Activated naive CD4-positive, alpha-beta T cell treated with anti-CD3 and anti-CD28 coated beads, Interleukin-2, amount 10 ng/mL, durations not matched to agents 7 days and 5 days (primary cell): ENCODE results near the gene ITGAE.

Experiments used
- CTCF ChIA-PET: fragments of 350-600 bp; sonication (Branson Sonifier 250); formaldehyde crosslinking; loops from one replicate; lab custom pipeline; 2021; ENCODE audit warnings: antibody characterized with exemption; lab: Charles Lee
- DNase-seq: peaks from one replicate; pipeline ENCODE4 v3.0.0-alpha.2; 2020
- H3K27ac Mint-ChIP-seq: one replicate; pipeline ENCODE4 v1.8.0; 2021; ENCODE audit warnings: mild to moderate bottlenecking, moderate library complexity, mixed read lengths
- H3K27me3 Mint-ChIP-seq: one replicate; pipeline ENCODE4 v1.8.0; 2021; ENCODE audit warnings: mild to moderate bottlenecking, mixed read lengths
- H3K36me3 Mint-ChIP-seq: one replicate; pipeline ENCODE4 v1.8.0; 2021; ENCODE audit warnings: mixed read lengths
- H3K4me1 Mint-ChIP-seq: one replicate; pipeline ENCODE4 v1.8.0; 2021; ENCODE audit warnings: mixed read lengths
- H3K4me3 Mint-ChIP-seq: one replicate; pipeline ENCODE4 v1.8.0; 2021; ENCODE audit warnings: mild to moderate bottlenecking, moderate library complexity, mixed read lengths
- H3K9me3 Mint-ChIP-seq: one replicate; pipeline ENCODE4 v1.8.0; 2021; ENCODE audit warnings: mixed read lengths

ITGAE gene

DNA sequence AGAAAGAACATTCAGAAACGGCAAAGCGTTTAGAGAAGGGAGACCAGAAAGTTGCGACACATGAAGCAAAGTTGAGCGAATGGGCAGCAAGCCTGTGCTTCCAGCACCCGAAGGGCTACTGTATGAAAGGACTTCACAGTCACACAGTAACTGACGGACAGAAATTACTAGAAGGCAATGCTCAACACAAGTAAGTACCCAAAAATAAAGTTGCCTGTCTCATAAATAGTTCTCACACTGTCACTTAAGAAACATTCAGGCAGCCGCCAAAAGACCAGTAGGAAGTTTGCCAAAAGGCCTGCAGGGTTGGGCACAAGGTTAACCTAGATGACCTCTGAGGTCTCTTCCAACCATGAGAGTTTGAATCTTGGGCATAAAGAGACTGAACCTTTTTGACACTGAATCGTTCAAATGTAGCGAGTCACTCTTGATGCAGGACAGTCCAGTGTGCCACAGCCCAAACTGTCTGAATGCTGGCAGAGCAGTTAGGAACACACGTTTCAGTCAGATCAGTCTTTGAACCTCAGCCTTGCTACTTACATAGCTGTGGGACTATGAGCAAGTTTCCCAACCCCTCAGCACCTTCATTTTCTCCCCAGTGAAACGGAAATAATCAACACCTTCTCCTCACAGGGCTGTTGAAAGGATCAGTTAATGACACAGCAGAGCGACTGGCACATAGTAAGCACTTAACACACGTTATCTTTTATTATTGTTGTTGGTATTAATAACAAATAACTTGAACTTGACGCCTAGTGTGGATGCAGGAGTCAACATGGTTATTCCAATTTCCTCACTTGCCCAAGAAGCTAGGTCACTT is 34.6 kb upstream of the ITGAE start:
- H3K9me3 Mint-ChIP-seq = no peaks in the 10 kb centered on the region
- H3K27me3 Mint-ChIP-seq = no peaks in the 10 kb centered on the region
- DNase-seq = peak; percentile 7
- peaks cover 42% of the 10 kb centered on the region for H3K36me3 Mint-ChIP-seq
- CTCF ChIA-PET = interaction anchor here (1.1 to 6.4 kb wide), 3 partner anchors 8 to 10 kb away, joined by 3 to 40 read pairs (median 4); partner anchors contain the start of gene NCBP3
- no peak overlapping the region for H3K27ac Mint-ChIP-seq
- peaks cover 2% of the 10 kb centered on the region for H3K4me1 Mint-ChIP-seq
- H3K4me3 Mint-ChIP-seq = no peak overlapping the region

DNA sequence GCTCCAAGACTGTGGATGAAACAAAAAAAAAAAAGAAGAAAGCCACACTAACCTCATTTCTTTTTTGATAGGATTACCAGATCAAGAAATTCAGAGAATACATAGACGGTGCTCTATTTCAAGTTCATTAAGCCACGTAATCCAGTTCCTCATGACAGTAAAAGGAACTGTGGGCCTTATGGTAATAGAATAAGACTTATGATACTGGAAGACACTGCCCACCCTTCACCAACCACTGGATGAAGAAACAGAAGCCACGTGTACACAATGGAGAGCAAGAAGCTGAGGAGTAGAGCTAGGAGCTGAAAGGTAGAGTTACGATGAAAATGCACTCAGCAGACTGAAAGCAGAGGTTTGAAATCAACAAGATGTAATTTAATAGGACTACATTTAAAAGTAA is 33.8 kb upstream of the ITGAE start:
- H3K4me3 Mint-ChIP-seq = no peak overlapping the region
- H3K27ac Mint-ChIP-seq = no peak overlapping the region
- DNase-seq = no peak
- H3K4me1 Mint-ChIP-seq = peaks cover 2% of the 10 kb centered on the region
- H3K9me3 Mint-ChIP-seq = no peaks in the 10 kb centered on the region
- peaks cover 37% of the 10 kb centered on the region for H3K36me3 Mint-ChIP-seq
- CTCF ChIA-PET = interaction anchor here (1.7 kb wide), 1 partner anchor 10 kb away, joined by 4 read pairs; no protein-coding TSS in a partner anchor
- H3K27me3 Mint-ChIP-seq = no peaks in the 10 kb centered on the region

DNA sequence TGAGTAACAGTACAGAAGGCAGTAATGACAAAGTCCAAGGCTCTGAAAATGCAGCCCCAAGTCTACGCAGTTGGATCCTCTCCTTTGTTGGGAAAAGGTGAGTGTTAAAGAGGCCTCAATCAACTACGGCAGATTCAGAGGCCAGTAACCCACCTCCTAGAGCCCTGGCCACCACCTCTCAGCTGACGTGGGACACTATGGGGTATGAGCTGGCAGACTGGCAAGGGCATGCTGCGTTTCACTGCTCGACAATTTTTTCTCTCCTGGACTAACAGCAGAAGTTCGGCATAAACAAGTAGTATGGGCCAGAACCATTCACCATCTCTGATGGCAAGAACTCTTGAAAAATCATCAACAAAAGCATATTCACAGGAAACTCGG is 27.9 kb upstream of the ITGAE start:
- Mint-ChIP-seq H3K27me3 (no peaks in the 10 kb centered on the region), H3K36me3 (peaks cover 30% of the 10 kb centered on the region), H3K4me3 (no peak overlapping the region), H3K4me1 (peaks cover 2% of the 10 kb centered on the region), H3K9me3 (no peaks in the 10 kb centered on the region), H3K27ac (no peak overlapping the region)
- CTCF ChIA-PET = interaction anchor here (1.0 to 10.9 kb wide), 13 partner anchors 10 to 149 kb away, joined by 3 to 374 read pairs (median 9); partner anchors contain the start of gene NCBP3
- no peak for DNase-seq

DNA sequence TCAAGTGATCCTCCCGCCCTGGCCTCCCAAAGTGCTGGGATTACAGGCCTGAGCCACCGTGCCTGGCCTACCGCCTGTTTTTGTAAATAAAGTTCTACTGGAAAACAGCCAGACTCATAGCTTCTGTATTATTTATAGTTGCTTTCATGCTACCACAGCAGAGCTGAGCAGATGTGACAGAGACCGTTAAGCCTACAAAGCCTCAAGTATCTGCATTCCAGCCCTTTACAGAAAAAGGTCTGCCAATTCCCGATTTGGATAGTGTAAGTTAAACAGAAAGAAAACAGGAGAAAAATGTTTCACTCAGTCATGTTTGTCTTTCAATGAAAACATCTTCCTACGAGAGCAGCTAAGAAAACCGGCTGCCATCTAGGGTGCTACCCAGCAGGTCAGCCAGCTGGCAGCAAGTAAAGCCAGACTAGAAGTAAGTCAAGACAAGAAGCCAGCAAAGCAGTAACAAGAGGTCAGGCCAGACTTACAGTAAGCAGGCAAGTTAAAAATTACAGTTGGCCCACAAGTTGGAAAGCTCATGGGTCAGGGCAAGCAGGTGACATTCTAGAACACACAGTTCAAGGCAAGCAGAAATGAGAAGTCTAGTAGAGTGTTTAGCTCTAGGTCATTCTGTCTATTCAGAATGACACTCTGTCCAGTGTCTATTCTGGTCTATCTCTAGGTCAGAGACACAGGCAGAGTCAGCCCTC is 27.3 kb upstream of the ITGAE start:
- Mint-ChIP-seq H3K4me1 (peaks cover 2% of the 10 kb centered on the region), H3K27ac (no peak overlapping the region), H3K27me3 (no peaks in the 10 kb centered on the region), H3K9me3 (no peaks in the 10 kb centered on the region), H3K36me3 (peaks cover 28% of the 10 kb centered on the region), H3K4me3 (no peak overlapping the region)
- CTCF ChIA-PET = interaction anchor here (0.8 to 10.9 kb wide), 16 partner anchors 10 to 151 kb away, joined by 3 to 374 read pairs (median 7); partner anchors contain the start of gene NCBP3
- peak; percentile 8 for DNase-seq

DNA sequence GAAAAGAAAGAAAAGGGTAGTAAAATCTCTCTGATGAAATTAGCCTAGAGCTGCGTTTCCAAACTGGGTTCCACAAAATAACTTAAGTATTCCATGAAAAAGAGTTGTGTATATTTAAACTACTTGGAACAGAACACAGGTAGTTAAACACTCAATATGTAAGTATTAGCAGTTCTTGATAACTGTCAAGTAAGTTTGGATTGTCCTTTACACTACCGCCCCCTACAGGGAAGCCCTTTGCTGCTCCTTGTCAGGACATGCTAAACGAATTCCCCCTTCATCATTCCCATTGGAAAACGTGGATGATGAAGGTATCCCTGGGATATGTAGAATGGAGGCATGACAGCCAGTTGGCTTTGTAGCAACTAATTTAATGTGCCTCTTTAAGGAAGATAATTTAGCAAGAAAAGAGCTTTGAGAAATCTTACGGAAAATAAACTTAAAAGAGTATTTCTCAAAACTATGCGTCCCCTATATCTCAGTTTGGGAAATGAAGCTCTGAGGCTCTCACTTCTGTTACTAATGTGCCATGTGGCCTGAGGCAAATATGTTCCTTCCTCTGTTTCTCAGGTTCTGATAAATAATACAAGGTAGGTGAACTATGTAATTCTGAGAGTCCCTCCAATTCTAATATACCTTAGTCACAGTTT is 26.3 kb upstream of the ITGAE start:
- Mint-ChIP-seq H3K4me3 (no peak overlapping the region), H3K36me3 (peaks cover 32% of the 10 kb centered on the region), H3K4me1 (peaks cover 2% of the 10 kb centered on the region), H3K27ac (no peak overlapping the region), H3K9me3 (no peaks in the 10 kb centered on the region), H3K27me3 (no peaks in the 10 kb centered on the region)
- CTCF ChIA-PET = interaction anchor here (0.7 to 10.9 kb wide), 23 partner anchors 11 to 155 kb away, joined by 3 to 374 read pairs (median 5); partner anchors contain the start of genes HASPIN and NCBP3
- DNase-seq = peak; percentile 84

DNA sequence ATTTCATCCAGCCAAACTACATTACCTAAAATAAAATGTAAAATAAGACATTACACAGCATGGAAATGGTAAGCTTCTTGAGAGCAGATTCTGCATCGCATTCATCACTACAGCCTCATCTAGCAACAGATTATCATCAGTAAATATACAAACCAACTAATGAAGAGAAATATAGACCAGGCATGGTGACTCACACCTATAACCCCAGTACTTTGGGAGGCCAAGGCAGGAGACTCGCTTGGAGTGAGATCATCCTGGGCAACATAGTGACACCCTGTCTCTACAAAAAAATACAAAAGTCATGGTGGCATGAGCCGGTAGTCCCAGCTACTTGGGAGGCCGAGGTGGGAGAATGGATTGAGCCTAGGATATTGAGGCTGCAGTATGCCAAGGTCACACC is 25.2 kb upstream of the ITGAE start:
- H3K4me1 Mint-ChIP-seq = peaks cover 2% of the 10 kb centered on the region
- H3K4me3 Mint-ChIP-seq = no peak overlapping the region
- CTCF ChIA-PET = interaction anchor here (0.7 to 10.9 kb wide), 8 partner anchors 10 to 154 kb away, joined by 4 to 374 read pairs (median 15); partner anchors contain the start of gene NCBP3
- DNase-seq = peak; percentile 16
- no peaks in the 10 kb centered on the region for H3K9me3 Mint-ChIP-seq
- H3K27ac Mint-ChIP-seq = no peak overlapping the region
- H3K27me3 Mint-ChIP-seq = no peaks in the 10 kb centered on the region
- peaks cover 42% of the 10 kb centered on the region for H3K36me3 Mint-ChIP-seq

DNA sequence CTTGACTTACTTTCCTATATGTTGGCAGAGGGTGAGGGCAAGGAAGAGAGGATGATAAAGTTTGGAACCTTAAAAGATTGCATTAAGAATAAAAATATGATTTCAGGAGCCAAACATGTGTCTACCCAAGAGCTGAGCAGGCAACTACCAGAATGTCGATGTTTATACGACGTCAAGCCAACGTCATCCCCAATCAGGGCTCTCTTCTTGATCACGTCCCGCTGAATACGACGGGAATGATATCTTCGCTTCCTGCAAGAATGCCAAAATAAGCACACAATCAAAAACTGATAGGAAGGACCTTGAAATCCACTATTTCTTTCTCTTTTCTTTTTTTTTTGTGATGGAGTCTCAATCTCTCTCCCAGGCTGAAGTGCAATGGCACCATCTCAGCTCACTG is 20.1 kb upstream of the ITGAE start:
- Mint-ChIP-seq H3K4me3 (no peak overlapping the region), H3K27ac (no peak overlapping the region), H3K9me3 (no peaks in the 10 kb centered on the region), H3K4me1 (no peaks in the 10 kb centered on the region), H3K36me3 (peaks cover 44% of the 10 kb centered on the region), H3K27me3 (no peaks in the 10 kb centered on the region)
- CTCF ChIA-PET = interaction anchor here (10.9 kb wide), 1 partner anchor 85 kb away, joined by 374 read pairs; no protein-coding TSS in a partner anchor
- peak; percentile 9 for DNase-seq

DNA sequence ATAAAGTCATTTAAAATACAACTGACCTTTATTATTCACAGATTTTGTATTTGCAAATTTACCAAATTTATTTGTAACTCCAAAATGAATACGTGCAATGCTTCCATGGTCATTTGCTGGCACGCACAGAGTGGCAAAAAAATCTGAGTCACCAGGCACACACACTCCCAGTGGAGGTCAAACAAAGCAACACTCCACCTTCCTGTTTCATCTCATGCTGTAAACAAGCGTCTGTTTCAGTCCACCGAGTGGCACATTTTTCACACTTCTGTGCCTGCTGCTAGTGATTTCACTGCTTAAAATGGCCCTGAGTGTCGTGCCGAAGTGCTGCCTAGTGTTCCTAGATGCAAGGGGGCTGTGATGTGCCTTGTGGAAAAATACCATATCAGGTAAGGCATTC is 17.8 kb upstream of the ITGAE start:
- Mint-ChIP-seq H3K4me3 (no peak overlapping the region), H3K9me3 (no peaks in the 10 kb centered on the region), H3K36me3 (peaks cover 59% of the 10 kb centered on the region), H3K27ac (no peak overlapping the region), H3K27me3 (no peaks in the 10 kb centered on the region), H3K4me1 (no peaks in the 10 kb centered on the region)
- DNase-seq = peak; percentile 3
- CTCF ChIA-PET = interaction anchor here (4.6 kb wide), 1 partner anchor 8 kb away, joined by 22 read pairs; no protein-coding TSS in a partner anchor

DNA sequence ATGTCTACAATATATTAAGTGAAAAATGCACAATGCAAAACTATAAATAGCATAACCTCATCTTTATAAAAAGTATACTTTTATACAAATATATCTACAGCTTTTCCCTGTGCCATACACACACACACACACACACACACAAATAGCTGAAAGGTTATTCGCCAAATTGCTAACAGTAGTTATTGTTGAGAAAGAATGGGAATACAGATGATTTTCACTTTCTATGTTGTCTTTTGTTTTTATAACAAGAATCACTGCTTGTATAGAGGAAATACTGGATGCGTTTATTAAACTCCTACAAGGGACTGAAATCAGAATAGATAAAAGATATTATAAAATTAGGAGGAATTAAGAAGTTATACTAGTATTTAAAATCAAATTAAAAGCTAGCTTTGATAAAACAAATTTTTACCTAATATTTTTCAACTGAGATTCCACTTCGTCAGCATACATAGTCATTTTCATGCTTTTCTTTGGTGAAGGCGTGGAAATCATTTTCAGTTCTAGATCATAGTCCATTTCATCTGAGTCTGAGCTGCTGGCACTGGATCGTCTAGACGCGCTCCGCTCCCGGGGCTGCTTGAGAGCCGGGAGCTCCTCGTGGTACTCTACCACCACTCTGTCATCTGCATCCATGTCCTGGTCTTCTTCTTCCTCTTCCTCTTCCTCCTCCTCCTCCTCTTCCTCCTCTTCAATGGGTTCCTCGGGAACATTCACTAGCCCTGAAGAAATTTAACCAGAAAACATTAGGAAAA is 17.0 kb upstream of the ITGAE start:
- H3K27me3 Mint-ChIP-seq = no peaks in the 10 kb centered on the region
- no peak for DNase-seq
- CTCF ChIA-PET = interaction anchor here (2.1 to 4.6 kb wide), 2 partner anchors 9 to 28 kb away, joined by 7 to 22 read pairs; partner anchors contain the start of gene NCBP3
- no peak overlapping the region for H3K4me3 Mint-ChIP-seq
- no peaks in the 10 kb centered on the region for H3K4me1 Mint-ChIP-seq
- H3K27ac Mint-ChIP-seq = no peak overlapping the region
- no peaks in the 10 kb centered on the region for H3K9me3 Mint-ChIP-seq
- peaks cover 56% of the 10 kb centered on the region for H3K36me3 Mint-ChIP-seq

DNA sequence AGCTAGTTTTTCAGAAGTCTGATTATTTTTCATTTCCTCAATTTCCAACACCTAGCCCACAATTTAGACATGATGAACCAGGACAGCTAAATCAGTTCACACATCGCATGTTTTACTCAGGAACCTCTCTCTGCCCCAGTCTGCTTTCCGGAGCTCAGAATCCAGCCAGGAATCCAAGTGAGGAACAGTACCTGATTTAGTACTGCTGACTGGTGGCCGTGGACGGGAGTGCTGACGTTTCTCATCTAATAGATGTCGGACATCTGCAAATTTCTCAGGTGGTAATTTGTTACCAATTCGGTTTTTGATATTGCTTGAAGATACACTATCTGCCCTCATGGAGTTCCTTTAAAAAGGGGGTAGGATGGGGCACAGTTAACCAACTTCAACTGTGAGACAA is 14.9 kb upstream of the ITGAE start:
- Mint-ChIP-seq H3K36me3 (peaks cover 51% of the 10 kb centered on the region), H3K4me3 (no peak overlapping the region), H3K27ac (no peak overlapping the region), H3K27me3 (no peaks in the 10 kb centered on the region), H3K9me3 (no peaks in the 10 kb centered on the region), H3K4me1 (no peaks in the 10 kb centered on the region)
- DNase-seq = no peak
- CTCF ChIA-PET = interaction anchor here (0.9 to 4.6 kb wide), 2 partner anchors 11 to 78 kb away, joined by 5 to 22 read pairs; no protein-coding TSS in a partner anchor

DNA sequence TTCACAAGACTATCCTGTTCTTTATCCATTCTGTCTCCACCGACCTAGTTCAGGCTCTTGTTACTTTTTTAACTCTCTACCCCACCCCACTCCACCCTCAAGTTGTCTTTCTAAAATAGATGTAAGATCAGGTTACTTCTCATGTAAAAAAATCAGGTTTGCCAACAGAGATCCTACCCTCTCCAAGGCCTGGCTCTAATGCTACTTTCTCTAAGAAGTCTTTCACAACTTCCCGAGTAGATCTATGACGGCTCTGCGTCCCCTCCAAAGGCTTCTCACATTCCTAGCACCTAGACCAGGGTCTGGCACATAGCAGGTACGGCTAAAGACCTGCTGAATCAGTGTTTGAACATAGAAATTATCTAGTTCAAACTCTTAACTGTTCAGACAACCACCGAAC is 14.1 kb upstream of the ITGAE start:
- H3K36me3 Mint-ChIP-seq = peaks cover 48% of the 10 kb centered on the region
- H3K4me1 Mint-ChIP-seq = no peaks in the 10 kb centered on the region
- no peaks in the 10 kb centered on the region for H3K27me3 Mint-ChIP-seq
- no peak for DNase-seq
- no peak overlapping the region for H3K4me3 Mint-ChIP-seq
- no peaks in the 10 kb centered on the region for H3K9me3 Mint-ChIP-seq
- CTCF ChIA-PET = interaction anchor here (0.9 to 4.6 kb wide), 2 partner anchors 12 to 78 kb away, joined by 5 to 22 read pairs; no protein-coding TSS in a partner anchor
- H3K27ac Mint-ChIP-seq = no peak overlapping the region

DNA sequence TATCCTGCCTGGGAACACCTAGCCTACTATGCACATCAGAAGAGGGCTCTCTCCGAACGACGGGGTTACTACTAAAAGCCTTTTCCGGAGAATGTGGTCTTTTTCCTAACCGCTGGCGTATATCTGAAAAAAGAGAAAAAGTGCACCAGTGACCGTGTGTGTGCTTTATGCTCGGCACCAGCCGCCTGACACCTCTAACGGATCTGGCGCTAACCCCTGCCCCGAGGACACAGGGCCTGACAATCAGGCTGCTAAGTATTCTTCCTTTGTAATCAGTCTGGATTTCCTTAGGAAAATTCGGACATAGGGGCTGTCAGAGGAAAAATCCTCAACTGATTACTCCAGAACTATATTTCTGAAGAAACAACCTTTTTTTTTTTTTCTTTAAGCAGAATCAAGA is 13.4 kb upstream of the ITGAE start:
- CTCF ChIA-PET = interaction anchor here (4.6 kb wide), 1 partner anchor 12 kb away, joined by 22 read pairs; no protein-coding TSS in a partner anchor
- Mint-ChIP-seq H3K27me3 (no peaks in the 10 kb centered on the region), H3K27ac (no peak overlapping the region), H3K4me1 (no peaks in the 10 kb centered on the region), H3K9me3 (no peaks in the 10 kb centered on the region), H3K4me3 (no peak overlapping the region), H3K36me3 (peaks cover 48% of the 10 kb centered on the region)
- DNase-seq = peak; percentile 0

DNA sequence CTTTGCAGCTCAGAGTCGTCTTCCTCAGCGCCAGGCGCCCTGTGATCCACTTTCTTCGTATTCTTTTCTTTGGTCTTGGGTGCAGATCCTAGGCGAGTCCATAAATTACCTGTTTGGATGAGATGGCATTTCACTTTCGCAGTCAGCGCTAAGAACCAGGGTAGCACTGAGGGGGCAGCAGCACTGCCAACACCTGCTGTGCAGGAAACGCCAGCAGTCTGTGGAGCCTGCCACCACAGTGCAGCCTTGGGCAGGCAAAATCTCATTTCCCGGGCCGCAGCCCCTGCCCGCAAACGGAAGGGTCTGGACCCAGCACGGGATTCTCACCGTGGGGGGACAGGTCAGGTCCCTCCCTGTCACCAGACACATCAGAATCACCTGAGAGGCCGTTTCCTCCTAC is 12.2 kb upstream of the ITGAE start:
- Mint-ChIP-seq H3K36me3 (peaks cover 44% of the 10 kb centered on the region), H3K4me1 (no peaks in the 10 kb centered on the region), H3K4me3 (no peak overlapping the region), H3K27me3 (no peaks in the 10 kb centered on the region), H3K9me3 (no peaks in the 10 kb centered on the region), H3K27ac (no peak overlapping the region)
- DNase-seq = peak; percentile 2
- CTCF ChIA-PET = interaction anchor here (3.1 to 6.3 kb wide), 2 partner anchors 15 to 76 kb away, joined by 13 to 46 read pairs; no protein-coding TSS in a partner anchor
